Measurements from ENCODE around the gene RBPMS2. TPM values are rescaled to one million over a fixed set of nuclear protein-coding genes. Genes with fewer than 3 reads are reported as not detected.

RBPMS2 gene
- total RNA-seq, 2 experiments from 2014 or later: not detected

- TF ChIP-seq, protein P1, sequence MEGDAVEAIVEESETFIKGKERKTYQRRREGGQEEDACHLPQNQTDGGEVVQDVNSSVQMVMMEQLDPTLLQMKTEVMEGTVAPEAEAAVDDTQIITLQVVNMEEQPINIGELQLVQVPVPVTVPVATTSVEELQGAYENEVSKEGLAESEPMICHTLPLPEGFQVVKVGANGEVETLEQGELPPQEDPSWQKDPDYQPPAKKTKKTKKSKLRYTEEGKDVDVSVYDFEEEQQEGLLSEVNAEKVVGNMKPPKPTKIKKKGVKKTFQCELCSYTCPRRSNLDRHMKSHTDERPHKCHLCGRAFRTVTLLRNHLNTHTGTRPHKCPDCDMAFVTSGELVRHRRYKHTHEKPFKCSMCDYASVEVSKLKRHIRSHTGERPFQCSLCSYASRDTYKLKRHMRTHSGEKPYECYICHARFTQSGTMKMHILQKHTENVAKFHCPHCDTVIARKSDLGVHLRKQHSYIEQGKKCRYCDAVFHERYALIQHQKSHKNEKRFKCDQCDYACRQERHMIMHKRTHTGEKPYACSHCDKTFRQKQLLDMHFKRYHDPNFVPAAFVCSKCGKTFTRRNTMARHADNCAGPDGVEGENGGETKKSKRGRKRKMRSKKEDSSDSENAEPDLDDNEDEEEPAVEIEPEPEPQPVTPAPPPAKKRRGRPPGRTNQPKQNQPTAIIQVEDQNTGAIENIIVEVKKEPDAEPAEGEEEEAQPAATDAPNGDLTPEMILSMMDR (IDR thresholded peaks at IDR 0.05): no peak
- no peaks in the 10 kb centered on the region for H3K27me3 ChIP-seq (ENCODE audit: control insufficient read depth in 1 of 2, insufficient read depth in 2 of 2, low read length in 2 of 2)
- H3K9me3 Mint-ChIP-seq: no peaks in the 10 kb centered on the region
- H3K27ac Mint-ChIP-seq: no peak overlapping the region
- no peak overlapping the region for H3K27ac ChIP-seq (ENCODE audit: low read depth in 1 of 2, low read length in 2 of 2)
- no peaks in the 10 kb centered on the region for H3K36me3 ChIP-seq (ENCODE audit: insufficient read depth, low read length)
- DNase-seq (no peak), ATAC-seq (ENCODE audit: poor library complexity) (no peak)
- ChIA-PET CTCF (no interaction called here), POLR2A (no interaction called here)
- H3K36me3 Mint-ChIP-seq (ENCODE audit: low read depth): no peaks in the 10 kb centered on the region
- intact Hi-C loops (cut with DNase I, micrococcal nuclease): no loop called here
- H3K4me1 ChIP-seq (ENCODE audit: insufficient read depth, low read length): peaks cover 14% of the 10 kb centered on the region
- peaks cover 20% of the 10 kb centered on the region for H3K4me1 Mint-ChIP-seq (ENCODE audit: low read depth)
- H3K4me3 ChIP-seq (ENCODE audit: low read length): no peak overlapping the region
- no peak overlapping the region for H3K4me3 Mint-ChIP-seq
- no peaks in the 10 kb centered on the region for H3K27me3 Mint-ChIP-seq
- H3K9me3 ChIP-seq (ENCODE audit: control insufficient read depth in 1 of 2, insufficient read depth in 1 of 2, low read length in 2 of 2): no peaks in the 10 kb centered on the region
Measured at GRCh38 chr15:64713592-64713991, 61.8 kb downstream of the RBPMS2 start.

DNA sequence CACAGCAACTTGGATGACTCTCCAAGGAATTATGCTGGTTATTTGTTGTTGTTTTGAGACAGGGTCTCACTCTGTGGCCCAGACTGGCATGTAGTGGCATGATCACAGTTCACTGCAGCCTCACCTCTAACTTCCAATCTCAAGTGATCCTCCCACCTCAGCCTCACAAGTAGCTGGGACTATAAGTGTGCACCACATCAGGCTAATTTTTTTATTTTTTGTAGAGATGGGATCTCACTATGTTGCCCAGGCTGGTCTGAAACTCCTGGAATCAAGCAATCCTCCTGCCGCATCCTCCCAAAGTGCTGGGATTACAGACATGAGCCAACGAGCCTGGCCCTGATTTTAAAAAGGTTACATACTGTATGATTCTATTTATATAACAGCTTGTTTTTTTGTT, 63.0 kb downstream of the RBPMS2 start:
- DNase-seq (no peak), ATAC-seq (ENCODE audit: poor library complexity) (no peak)
- Mint-ChIP-seq H3K27ac (no peak overlapping the region), H3K4me1 (ENCODE audit: low read depth) (peaks cover 8% of the 10 kb centered on the region), H3K36me3 (ENCODE audit: low read depth) (no peaks in the 10 kb centered on the region), H3K9me3 (no peaks in the 10 kb centered on the region), H3K4me3 (no peak overlapping the region), H3K27me3 (no peaks in the 10 kb centered on the region)
- H3K27me3 ChIP-seq (ENCODE audit: control insufficient read depth in 1 of 2, insufficient read depth in 2 of 2, low read length in 2 of 2): no peaks in the 10 kb centered on the region
- POLR2A ChIA-PET: no interaction called here
- TF ChIP-seq, protein P1 (IDR thresholded peaks at IDR 0.05): no peak
- H3K4me1 ChIP-seq (ENCODE audit: insufficient read depth, low read length): peaks cover 3% of the 10 kb centered on the region
- H3K27ac ChIP-seq (ENCODE audit: low read depth in 1 of 2, low read length in 2 of 2): no peak overlapping the region
- H3K36me3 ChIP-seq (ENCODE audit: insufficient read depth, low read length): no peaks in the 10 kb centered on the region
- H3K9me3 ChIP-seq (ENCODE audit: control insufficient read depth in 1 of 2, insufficient read depth in 1 of 2, low read length in 2 of 2): no peaks in the 10 kb centered on the region
- intact Hi-C loops (cut with DNase I, micrococcal nuclease): no loop called here
- CTCF ChIA-PET: no interaction called here
- H3K4me3 ChIP-seq (ENCODE audit: low read length): no peak overlapping the region

DNA sequence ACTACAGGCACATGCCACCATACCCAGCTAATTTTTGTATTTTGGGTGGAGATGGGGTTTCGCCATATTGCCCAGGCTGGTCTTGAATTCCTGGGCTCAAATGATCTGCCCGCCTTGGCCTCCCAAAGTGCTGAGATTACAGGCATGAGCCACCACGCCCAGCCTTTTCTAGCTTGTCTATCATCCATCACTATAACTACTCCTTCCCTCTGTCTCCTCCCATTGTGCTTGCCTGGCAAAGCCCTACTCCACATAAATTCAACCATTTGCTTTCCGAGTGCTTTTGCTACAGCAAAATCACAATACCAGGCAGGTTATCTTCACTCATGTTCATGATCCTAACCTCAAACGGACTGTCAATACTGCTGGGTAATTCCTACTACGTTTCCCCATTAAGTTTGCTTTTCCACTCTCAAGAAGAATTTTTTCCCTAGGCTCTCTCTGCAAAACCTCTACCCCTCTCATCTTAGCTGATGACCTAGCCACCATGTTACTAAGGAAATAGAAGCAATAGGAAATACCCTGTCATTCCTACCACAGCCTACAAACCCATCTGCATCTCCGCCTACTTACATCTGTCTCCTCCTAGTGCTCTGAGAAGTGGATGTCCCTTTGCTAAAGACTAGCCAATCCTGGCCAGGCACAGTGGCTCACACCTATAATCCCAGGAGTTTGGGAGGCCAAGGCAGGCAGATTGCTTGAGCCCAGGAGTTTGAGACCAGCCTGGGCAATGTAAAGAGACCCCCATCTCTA, 64.5 kb downstream of the RBPMS2 start:
- no peaks in the 10 kb centered on the region for H3K36me3 Mint-ChIP-seq (ENCODE audit: low read depth)
- no peak overlapping the region for H3K4me3 Mint-ChIP-seq
- TF ChIP-seq, protein P1 (IDR thresholded peaks at IDR 0.05): no peak
- no peaks in the 10 kb centered on the region for H3K27me3 Mint-ChIP-seq
- intact Hi-C loops (cut with DNase I, micrococcal nuclease): no loop called here
- H3K9me3 ChIP-seq (ENCODE audit: control insufficient read depth in 1 of 2, insufficient read depth in 1 of 2, low read length in 2 of 2): no peaks in the 10 kb centered on the region
- POLR2A ChIA-PET: no interaction called here
- no peaks in the 10 kb centered on the region for H3K9me3 Mint-ChIP-seq
- H3K4me3 ChIP-seq (ENCODE audit: low read length): no peak overlapping the region
- ATAC-seq (ENCODE audit: poor library complexity) (no peak), DNase-seq (no peak)
- H3K27me3 ChIP-seq (ENCODE audit: control insufficient read depth in 1 of 2, insufficient read depth in 2 of 2, low read length in 2 of 2): no peaks in the 10 kb centered on the region
- H3K36me3 ChIP-seq (ENCODE audit: insufficient read depth, low read length): no peaks in the 10 kb centered on the region
- CTCF ChIA-PET: interaction anchor here (0.7 kb wide), 1 partner anchor 13 kb away, joined by 3 read pairs; no protein-coding TSS in a partner anchor
- H3K27ac ChIP-seq (ENCODE audit: low read depth in 1 of 2, low read length in 2 of 2): no peak overlapping the region
- no peaks in the 10 kb centered on the region for H3K4me1 Mint-ChIP-seq (ENCODE audit: low read depth)
- no peaks in the 10 kb centered on the region for H3K4me1 ChIP-seq (ENCODE audit: insufficient read depth, low read length)
- no peak overlapping the region for H3K27ac Mint-ChIP-seq
